ENCODE data around the gene MGAT4B. TPM values are rescaled to one million over a fixed set of nuclear protein-coding genes. Genes with fewer than 3 reads are reported as not detected.
A peak's percentile ranks its signal among the peaks of the same experiment; 100 is the strongest.

The MGAT4B gene
- total and polyA plus RNA-seq, 7 donors, result 27.8 to 241 (median 56.8) TPM

GRCh38 chr5:179815491-179816249 lies 9.0 kb upstream of the MGAT4B start:
- Histone ChIP-seq H3K4me3 (no peak overlapping the region), H3K36me3 (peaks cover 0 to 14% (median 0%) of the 10 kb centered on the region in 4 donors), H3K27ac (no peak overlapping the region), H3K4me1 (peaks cover 0 to 42% (median 39%) of the 10 kb centered on the region in 4 donors), H3K9me3 (no peaks in the 10 kb centered on the region), H3K27me3 (no peaks in the 10 kb centered on the region)
- intact Hi-C loops (cut with DNase I), result no loop called here
- 94 to 97% methylated on average over 21 of the region's 21 CpGs for WGBS, 2 donors
- TF ChIP-seq, protein P1, sequence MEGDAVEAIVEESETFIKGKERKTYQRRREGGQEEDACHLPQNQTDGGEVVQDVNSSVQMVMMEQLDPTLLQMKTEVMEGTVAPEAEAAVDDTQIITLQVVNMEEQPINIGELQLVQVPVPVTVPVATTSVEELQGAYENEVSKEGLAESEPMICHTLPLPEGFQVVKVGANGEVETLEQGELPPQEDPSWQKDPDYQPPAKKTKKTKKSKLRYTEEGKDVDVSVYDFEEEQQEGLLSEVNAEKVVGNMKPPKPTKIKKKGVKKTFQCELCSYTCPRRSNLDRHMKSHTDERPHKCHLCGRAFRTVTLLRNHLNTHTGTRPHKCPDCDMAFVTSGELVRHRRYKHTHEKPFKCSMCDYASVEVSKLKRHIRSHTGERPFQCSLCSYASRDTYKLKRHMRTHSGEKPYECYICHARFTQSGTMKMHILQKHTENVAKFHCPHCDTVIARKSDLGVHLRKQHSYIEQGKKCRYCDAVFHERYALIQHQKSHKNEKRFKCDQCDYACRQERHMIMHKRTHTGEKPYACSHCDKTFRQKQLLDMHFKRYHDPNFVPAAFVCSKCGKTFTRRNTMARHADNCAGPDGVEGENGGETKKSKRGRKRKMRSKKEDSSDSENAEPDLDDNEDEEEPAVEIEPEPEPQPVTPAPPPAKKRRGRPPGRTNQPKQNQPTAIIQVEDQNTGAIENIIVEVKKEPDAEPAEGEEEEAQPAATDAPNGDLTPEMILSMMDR (IDR thresholded peaks at IDR 0.05), result no peak
- TF ChIP-seq POLR2A (IDR thresholded peaks at IDR 0.05) (no peak), EP300 (IDR thresholded peaks at IDR 0.05) (no peak), POLR2AphosphoS5 (IDR thresholded peaks at IDR 0.05) (no peak)
- DNase-seq, result no peak

- no peaks in the 10 kb centered on the region for H3K27me3 ChIP-seq
- H3K9me3 ChIP-seq, result no peaks in the 10 kb centered on the region
- no peak overlapping the region for H3K4me3 ChIP-seq
- intact Hi-C loops (cut with DNase I), result no loop called here
- 86 to 89% methylated on average over 3 of the region's 3 CpGs for WGBS, 2 donors
- no peak overlapping the region for H3K27ac ChIP-seq
- H3K36me3 ChIP-seq, result peaks cover 0 to 14% (median 0%) of the 10 kb centered on the region in 4 donors
- TF ChIP-seq POLR2A (IDR thresholded peaks at IDR 0.05) (no peak), POLR2AphosphoS5 (IDR thresholded peaks at IDR 0.05) (no peak), EP300 (IDR thresholded peaks at IDR 0.05) (no peak)
- H3K4me1 ChIP-seq, result peaks cover 0 to 27% (median 25%) of the 10 kb centered on the region in 4 donors
- no peak for DNase-seq
These were observed 7.4 kb upstream of the MGAT4B start for GRCh38 chr5:179814090-179814489.

- Histone ChIP-seq H3K4me3 (no peak overlapping the region), H3K27me3 (no peaks in the 10 kb centered on the region), H3K27ac (no peak overlapping the region), H3K4me1 (peaks cover 0 to 19% (median 17%) of the 10 kb centered on the region in 4 donors), H3K9me3 (no peaks in the 10 kb centered on the region), H3K36me3 (peaks cover 0 to 14% (median 0%) of the 10 kb centered on the region in 4 donors)
- no peak for TF ChIP-seq POLR2A (IDR thresholded peaks at IDR 0.05)
- no peak for TF ChIP-seq EP300 (IDR thresholded peaks at IDR 0.05)
- TF ChIP-seq, protein P1 (IDR thresholded peaks at IDR 0.05), result no peak
- TF ChIP-seq POLR2AphosphoS5 (IDR thresholded peaks at IDR 0.05), result no peak
- 86 to 94% methylated on average over 5 of the region's 5 CpGs for WGBS, 2 donors
- DNase-seq, result no peak
- intact Hi-C loops (cut with DNase I), result no loop called here
These were observed 6.4 kb upstream of the MGAT4B start for GRCh38 chr5:179812997-179813607.

DNA sequence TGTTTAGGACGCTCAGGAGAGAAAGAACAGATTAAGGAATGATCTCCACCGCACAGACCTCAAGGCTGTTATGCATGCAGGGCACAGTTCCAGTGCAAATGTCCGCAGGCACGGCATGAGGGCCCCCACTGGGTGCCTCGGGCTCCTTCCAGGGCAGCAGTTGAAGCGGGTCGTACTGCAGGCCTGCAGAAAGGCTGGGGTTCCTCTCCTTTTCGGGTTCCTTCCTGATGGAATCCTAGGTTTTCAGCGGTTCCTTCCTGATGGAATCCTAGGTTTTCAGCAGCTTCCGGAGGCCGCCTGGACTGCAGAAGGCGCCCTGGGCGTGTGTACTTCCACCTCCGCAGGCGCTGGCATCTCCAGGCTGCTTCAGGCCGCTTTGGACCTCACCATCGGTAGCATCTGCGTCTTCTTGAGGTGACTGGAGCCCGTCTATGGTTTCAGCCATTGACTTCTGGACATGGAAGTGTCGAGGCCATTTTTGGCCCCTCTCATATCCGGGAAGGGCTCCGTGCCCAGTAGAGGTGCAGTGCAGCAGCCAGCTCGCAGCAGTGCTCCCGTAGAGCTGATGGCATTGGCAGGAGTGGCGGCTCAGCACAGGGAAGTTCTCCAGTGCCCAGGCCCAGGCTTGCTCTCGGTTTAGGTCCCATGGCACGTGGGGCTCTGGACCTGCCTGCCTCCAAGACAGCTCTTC lies 5.6 kb upstream of the MGAT4B start:
- H3K4me1 ChIP-seq, result peaks cover 0 to 19% (median 16%) of the 10 kb centered on the region in 4 donors
- no peak overlapping the region for H3K27ac ChIP-seq
- no peak overlapping the region for H3K4me3 ChIP-seq
- H3K9me3 ChIP-seq, result no peaks in the 10 kb centered on the region
- no peaks in the 10 kb centered on the region for H3K27me3 ChIP-seq
- peaks cover 0 to 14% (median 0%) of the 10 kb centered on the region in 4 donors for H3K36me3 ChIP-seq
- intact Hi-C loops (cut with DNase I), result no loop called here
- TF ChIP-seq, protein P1 (IDR thresholded peaks at IDR 0.05), result no peak
- TF ChIP-seq POLR2AphosphoS5 (IDR thresholded peaks at IDR 0.05) (no peak), POLR2A (IDR thresholded peaks at IDR 0.05) (no peak), EP300 (IDR thresholded peaks at IDR 0.05) (no peak)
- peak; percentile 52 for DNase-seq
- 96 to 97% methylated on average over 27 of the region's 27 CpGs for WGBS, 2 donors

Measured in sigmoid colon (tissue), 7 donors.